Fibroblast of villous mesenchyme (primary cell): ENCODE results near the gene NCOA1. TPM values are rescaled to one million over a fixed set of nuclear protein-coding genes. Genes with fewer than 3 reads are reported as not detected.

ENCODE experiments used
- DNase-seq: peaks from one replicate; pipeline ENCODE4 v3.0.0-alpha.2; 2010; ENCODE audit warnings: low read depth
- H3K4me3 ChIP-seq: 2 replicates; pipeline ENCODE4 v1.5.1; 2011; ENCODE audit warnings: low read depth, mild to moderate bottlenecking, low read length
- CTCF ChIP-seq: IDR thresholded peaks from 2 replicates; pipeline ENCODE4 v1.5.1; 2012; ENCODE audit warnings: low read depth, mild to moderate bottlenecking, low read length; ENCODE audit not compliant: insufficient read depth
- total RNA-seq: library from RNA; depleted of rRNA; stranded (reverse); fragments of >200 nt; gene quantifications from 2 replicates; pipeline ENCODE4 v1.2.3, GENCODE V29; 2012

The NCOA1 gene
- total RNA-seq, 1 donor, result 19.0 TPM

DNA sequence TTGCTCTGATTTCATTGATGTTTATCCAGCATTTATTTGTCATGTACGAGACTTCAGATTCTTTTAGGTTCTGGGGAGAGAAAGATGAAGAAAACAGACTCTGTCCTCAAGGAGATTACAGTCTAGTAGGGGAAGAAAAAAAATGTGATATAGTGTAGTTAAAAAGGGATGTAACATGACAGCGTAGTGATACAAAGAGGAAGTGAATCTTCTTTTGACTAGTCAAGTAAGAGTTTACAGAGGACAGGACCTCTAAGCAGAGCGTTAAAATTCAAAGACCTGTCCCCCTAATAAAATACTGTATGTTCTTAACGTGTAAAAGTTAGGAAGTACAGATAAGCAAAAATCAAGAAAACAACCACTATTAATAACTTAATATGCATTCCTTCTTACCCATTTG lies 47.7 kb downstream of the NCOA1 start:
- TF ChIP-seq CTCF, result no peak
- no peak for DNase-seq
- no peak overlapping the region for H3K4me3 ChIP-seq

DNA sequence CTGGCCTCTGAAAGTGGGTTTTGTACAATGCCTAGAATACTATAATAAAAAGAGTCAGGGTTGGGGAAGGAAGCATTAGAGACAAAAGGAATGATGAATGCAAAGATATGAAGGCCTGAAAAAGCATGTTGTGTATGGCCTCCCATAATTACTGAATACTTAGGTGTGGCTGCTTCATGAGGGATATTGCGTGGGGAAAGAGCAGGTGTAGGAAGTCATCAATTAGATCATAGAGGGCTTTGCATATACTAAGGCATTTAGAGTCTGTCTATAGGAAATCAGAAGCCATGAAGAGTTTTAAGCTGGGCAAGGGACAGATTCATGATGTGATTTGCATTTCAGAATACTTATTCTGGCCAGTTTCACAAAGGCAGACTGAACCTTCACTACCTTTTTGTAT lies 48.2 kb downstream of the NCOA1 start:
- no peak for DNase-seq
- TF ChIP-seq CTCF, result no peak
- H3K4me3 ChIP-seq, result no peak overlapping the region

DNA sequence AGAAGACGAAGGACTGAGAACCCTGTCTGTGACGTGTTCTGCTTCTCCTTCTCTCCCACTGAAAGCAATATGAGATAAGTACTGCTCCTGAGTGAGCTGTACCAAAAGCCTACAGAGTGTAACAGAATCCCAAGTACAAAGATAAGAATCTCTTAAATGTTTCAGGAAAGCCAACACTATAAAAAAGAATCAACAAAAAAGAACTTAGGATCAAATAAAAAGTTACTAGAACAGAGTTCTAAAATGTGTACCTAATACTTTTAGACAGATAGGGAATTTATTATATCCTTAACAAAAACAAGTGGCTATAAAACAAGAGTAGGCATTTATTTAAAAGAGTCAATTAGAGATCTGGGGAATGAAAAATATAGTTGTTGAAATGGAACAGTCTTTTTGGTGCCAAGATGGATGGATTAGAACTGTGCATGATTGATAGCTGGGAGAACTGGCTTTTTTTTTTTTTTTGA lies 49.0 kb downstream of the NCOA1 start:
- no peak overlapping the region for H3K4me3 ChIP-seq
- DNase-seq, result peak; percentile 71
- TF ChIP-seq CTCF, result no peak

GRCh38 chr2:24541621-24542020 lies 50.6 kb downstream of the NCOA1 start:
- H3K4me3 ChIP-seq, result no peak overlapping the region
- no peak for TF ChIP-seq CTCF
- DNase-seq, result no peak

- DNase-seq, result no peak
- no peak overlapping the region for H3K4me3 ChIP-seq
- TF ChIP-seq CTCF, result no peak
Measured at GRCh38 chr2:24542269-24542872, 51.3 kb downstream of the NCOA1 start.

DNA sequence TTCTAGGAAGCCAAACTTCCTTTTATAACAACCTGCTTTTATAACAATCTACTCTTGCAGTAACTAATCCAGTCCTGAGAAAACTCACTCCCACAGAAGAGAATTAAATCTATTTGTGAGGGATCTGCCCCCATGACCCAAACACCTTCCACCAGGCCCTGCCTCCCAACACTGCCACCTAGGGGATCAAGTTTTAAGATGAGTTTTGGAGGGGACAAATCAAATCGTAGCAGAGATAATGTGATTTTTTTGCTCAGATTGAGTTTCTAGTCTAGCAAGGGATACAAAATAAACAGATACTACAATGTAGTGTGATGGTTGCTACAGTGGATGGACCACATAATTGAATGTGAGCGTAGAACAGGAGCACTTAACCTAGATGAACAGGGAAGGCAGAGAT lies 52.2 kb downstream of the NCOA1 start:
- TF ChIP-seq CTCF, result peak; percentile 22
- DNase-seq, result no peak
- no peak overlapping the region for H3K4me3 ChIP-seq

GRCh38 chr2:24544456-24545115 lies 53.5 kb downstream of the NCOA1 start:
- DNase-seq, result no peak
- TF ChIP-seq CTCF, result no peak
- no peak overlapping the region for H3K4me3 ChIP-seq
